Measurements from ENCODE around the gene MYH9. TPM values are rescaled to one million over a fixed set of nuclear protein-coding genes. Genes with fewer than 3 reads are reported as not detected.

The MYH9 gene
- total and polyA plus RNA-seq, 2 donors (not counting 1 experiment from before 2014, with no cell fraction given), result 108 to 554 TPM

DNA sequence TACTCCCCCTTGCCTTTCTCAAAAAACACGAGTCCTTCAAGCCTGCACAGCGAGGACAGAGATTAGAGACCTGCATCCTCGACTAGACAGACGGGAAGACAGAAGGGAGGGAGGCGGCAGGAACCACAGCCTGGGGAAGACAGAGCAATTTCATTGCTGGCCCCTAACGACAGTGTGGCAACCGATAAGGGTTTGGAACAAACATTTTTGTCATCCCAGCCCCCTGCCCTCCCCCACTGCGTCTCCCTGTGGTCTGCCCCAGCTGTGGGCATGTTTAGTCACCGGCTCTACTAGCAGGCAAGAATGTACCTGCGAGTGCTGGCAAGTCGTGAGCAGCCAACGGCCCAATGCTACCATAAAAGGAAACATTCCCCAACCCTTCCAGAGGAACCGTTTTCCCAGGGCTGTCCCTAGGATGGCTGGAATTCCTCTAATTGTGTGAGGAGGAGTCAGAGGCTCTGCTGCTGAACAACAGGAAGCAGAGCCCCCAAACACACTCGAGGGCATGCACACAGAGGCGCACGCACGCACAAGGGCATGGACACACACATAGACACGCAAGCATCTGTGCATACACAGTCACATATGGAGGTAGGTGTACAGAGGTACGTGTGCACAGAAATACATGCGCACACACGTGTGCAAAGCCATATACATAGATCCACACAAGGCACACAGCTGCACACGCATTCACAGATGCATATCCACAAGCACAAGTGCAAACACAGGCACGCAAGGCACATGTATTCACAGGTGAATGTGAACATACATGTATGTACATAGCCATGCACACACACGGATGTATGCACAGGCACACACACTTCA, 58.3 kb downstream of the MYH9 start:
- ATAC-seq (ENCODE audit: low read depth) (peak; percentile 4), DNase-seq (no peak)
- Mint-ChIP-seq H3K9me3 (ENCODE audit: insufficient read depth) (no peaks in the 10 kb centered on the region), H3K27ac (peak overlapping the region; percentile 97), H3K27me3 (no peaks in the 10 kb centered on the region), H3K4me3 (peak overlapping the region; percentile 84), H3K4me1 (peaks cover 70% of the 10 kb centered on the region)
- H3K4me3 ChIP-seq (ENCODE audit: control extremely low read depth in 1 of 5, extremely low read depth in 1 of 5, insufficient read depth in 1 of 5, low read depth in 2 of 5, low read length in 4 of 5), result no peak overlapping the region
- ChIA-PET CTCF (interaction anchor here (1.0 to 4.0 kb wide), 10 partner anchors 8 to 157 kb away, joined by 3 to 37 read pairs (median 5); no protein-coding TSS in a partner anchor), POLR2A (interaction anchor here (1.1 to 1.8 kb wide), 4 partner anchors 8 to 126 kb away, joined by 6 to 14 read pairs (median 8); no protein-coding TSS in a partner anchor)
- H2AFZ ChIP-seq (ENCODE audit: insufficient read depth, low read depth, low read length, poor library complexity, severe bottlenecking), result no peak overlapping the region
- H3K9ac ChIP-seq (ENCODE audit: low read length), result no peak overlapping the region
- peaks cover 65 to 71% of the 10 kb centered on the region in 2 donors for H3K4me1 ChIP-seq (ENCODE audit: control insufficient read depth in 2 of 2, insufficient read depth in 2 of 2, low read length in 2 of 2)
- H3K27ac ChIP-seq (ENCODE audit: low read length in 2 of 2), result peak overlapping the region; percentile 39 to 83
- intact Hi-C loops (cut with micrococcal nuclease), result no loop called here
- peaks cover 100% of the 10 kb centered on the region for H3K79me2 ChIP-seq (ENCODE audit: control insufficient read depth, insufficient read depth, low read length)
- peaks cover 100% of the 10 kb centered on the region for H4K20me1 ChIP-seq (ENCODE audit: control insufficient read depth, insufficient read depth, low read length, poor library complexity, severe bottlenecking)
- no peaks in the 10 kb centered on the region for H3K27me3 ChIP-seq (replicated peaks in 1 of 4; ENCODE audit: control extremely low read depth in 1 of 4, control insufficient read depth in 3 of 4, insufficient read depth in 4 of 4, low read length in 3 of 4)
- 51% methylated on average over 20 of the region's 24 CpGs for WGBS (ENCODE audit: insufficient coverage)
- TF ChIP-seq, protein P1, sequence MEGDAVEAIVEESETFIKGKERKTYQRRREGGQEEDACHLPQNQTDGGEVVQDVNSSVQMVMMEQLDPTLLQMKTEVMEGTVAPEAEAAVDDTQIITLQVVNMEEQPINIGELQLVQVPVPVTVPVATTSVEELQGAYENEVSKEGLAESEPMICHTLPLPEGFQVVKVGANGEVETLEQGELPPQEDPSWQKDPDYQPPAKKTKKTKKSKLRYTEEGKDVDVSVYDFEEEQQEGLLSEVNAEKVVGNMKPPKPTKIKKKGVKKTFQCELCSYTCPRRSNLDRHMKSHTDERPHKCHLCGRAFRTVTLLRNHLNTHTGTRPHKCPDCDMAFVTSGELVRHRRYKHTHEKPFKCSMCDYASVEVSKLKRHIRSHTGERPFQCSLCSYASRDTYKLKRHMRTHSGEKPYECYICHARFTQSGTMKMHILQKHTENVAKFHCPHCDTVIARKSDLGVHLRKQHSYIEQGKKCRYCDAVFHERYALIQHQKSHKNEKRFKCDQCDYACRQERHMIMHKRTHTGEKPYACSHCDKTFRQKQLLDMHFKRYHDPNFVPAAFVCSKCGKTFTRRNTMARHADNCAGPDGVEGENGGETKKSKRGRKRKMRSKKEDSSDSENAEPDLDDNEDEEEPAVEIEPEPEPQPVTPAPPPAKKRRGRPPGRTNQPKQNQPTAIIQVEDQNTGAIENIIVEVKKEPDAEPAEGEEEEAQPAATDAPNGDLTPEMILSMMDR (IDR thresholded peaks at IDR 0.05), result no peak
- TF ChIP-seq EZH2 (IDR thresholded peaks at IDR 0.05; ENCODE audit: borderline replicate concordance, insufficient read depth, low read depth, low read length, poor library complexity, severe bottlenecking), result no peak
- H3K36me3 ChIP-seq (replicated peaks in 1 of 2; ENCODE audit: control extremely low read depth in 1 of 2, control insufficient read depth in 1 of 2, extremely low read depth in 1 of 2, insufficient read depth in 2 of 2, low read length in 1 of 2), result peaks cover 3 to 82% of the 10 kb centered on the region in 2 experiments
- H3K4me2 ChIP-seq (replicated peaks; ENCODE audit: low read depth, low read length, poor library complexity, severe bottlenecking), result peak overlapping the region; percentile 73
- no peaks in the 10 kb centered on the region for H3K9me3 ChIP-seq (ENCODE audit: control extremely low read depth in 1 of 3, control insufficient read depth in 2 of 3, insufficient read depth in 1 of 3, low read length in 2 of 3)
